Measurements from ENCODE around the gene DZIP1.

- TF ChIP-seq ZSCAN30 (CRISPR knock-in tag; IDR thresholded peaks at IDR 0.05): no peak
- TF ChIP-seq FOXJ3 (CRISPR knock-in tag; IDR thresholded peaks at IDR 0.05; ENCODE audit: borderline replicate concordance): no peak
- no peak for TF ChIP-seq ZNF121 (CRISPR knock-in tag; IDR thresholded peaks at IDR 0.05)
- TF ChIP-seq BORCS8-MEF2B (CRISPR knock-in tag; IDR thresholded peaks at IDR 0.05): no peak
- TF ChIP-seq ZNF589 (CRISPR knock-in tag; conservative IDR thresholded peaks at IDR 0.05): no peak
- TF ChIP-seq ELF4 (CRISPR knock-in tag; IDR thresholded peaks at IDR 0.05; ENCODE audit: borderline replicate concordance): no peak
- no peak for TF ChIP-seq PHF21A (CRISPR knock-in tag; IDR thresholded peaks at IDR 0.05)
- TF ChIP-seq, protein P1, sequence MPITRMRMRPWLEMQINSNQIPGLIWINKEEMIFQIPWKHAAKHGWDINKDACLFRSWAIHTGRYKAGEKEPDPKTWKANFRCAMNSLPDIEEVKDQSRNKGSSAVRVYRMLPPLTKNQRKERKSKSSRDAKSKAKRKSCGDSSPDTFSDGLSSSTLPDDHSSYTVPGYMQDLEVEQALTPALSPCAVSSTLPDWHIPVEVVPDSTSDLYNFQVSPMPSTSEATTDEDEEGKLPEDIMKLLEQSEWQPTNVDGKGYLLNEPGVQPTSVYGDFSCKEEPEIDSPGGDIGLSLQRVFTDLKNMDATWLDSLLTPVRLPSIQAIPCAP (CRISPR knock-in tag; IDR thresholded peaks at IDR 0.05; ENCODE audit: low read depth): no peak
- TF ChIP-seq, protein P2, sequence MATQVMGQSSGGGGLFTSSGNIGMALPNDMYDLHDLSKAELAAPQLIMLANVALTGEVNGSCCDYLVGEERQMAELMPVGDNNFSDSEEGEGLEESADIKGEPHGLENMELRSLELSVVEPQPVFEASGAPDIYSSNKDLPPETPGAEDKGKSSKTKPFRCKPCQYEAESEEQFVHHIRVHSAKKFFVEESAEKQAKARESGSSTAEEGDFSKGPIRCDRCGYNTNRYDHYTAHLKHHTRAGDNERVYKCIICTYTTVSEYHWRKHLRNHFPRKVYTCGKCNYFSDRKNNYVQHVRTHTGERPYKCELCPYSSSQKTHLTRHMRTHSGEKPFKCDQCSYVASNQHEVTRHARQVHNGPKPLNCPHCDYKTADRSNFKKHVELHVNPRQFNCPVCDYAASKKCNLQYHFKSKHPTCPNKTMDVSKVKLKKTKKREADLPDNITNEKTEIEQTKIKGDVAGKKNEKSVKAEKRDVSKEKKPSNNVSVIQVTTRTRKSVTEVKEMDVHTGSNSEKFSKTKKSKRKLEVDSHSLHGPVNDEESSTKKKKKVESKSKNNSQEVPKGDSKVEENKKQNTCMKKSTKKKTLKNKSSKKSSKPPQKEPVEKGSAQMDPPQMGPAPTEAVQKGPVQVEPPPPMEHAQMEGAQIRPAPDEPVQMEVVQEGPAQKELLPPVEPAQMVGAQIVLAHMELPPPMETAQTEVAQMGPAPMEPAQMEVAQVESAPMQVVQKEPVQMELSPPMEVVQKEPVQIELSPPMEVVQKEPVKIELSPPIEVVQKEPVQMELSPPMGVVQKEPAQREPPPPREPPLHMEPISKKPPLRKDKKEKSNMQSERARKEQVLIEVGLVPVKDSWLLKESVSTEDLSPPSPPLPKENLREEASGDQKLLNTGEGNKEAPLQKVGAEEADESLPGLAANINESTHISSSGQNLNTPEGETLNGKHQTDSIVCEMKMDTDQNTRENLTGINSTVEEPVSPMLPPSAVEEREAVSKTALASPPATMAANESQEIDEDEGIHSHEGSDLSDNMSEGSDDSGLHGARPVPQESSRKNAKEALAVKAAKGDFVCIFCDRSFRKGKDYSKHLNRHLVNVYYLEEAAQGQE (IDR thresholded peaks at IDR 0.05; ENCODE audit: borderline replicate concordance in 1 of 2, low read depth in 1 of 2, low read length in 2 of 2): no peak
- TF ChIP-seq JUND (CRISPR knock-in tag; IDR thresholded peaks at IDR 0.05): no peak
- TF ChIP-seq YY1 (IDR thresholded peaks at IDR 0.05; ENCODE audit: insufficient read depth, insufficient replicate concordance, low read depth, low read length): no peak
Observed at GRCh38 chr13:95684418-95684817, 39.9 kb upstream of the DZIP1 start.

Data from HepG2 (cell line).